Stimulated activated naive CD8-positive, alpha-beta T cell treated with anti-CD3 and anti-CD28 coated beads, Interleukin-15, Interleukin-2, amounts not matched to agents 100 U/mL and 50 U/mL, for 24 hours (primary cell): ENCODE results near the gene RABGAP1L.
"Not testable (repeated sequence)": the region's sequence is repeated elsewhere in the genome, so short reads cannot be mapped to it uniquely, and the experiment has no call there.

Experiments used
- ATAC-seq: fragments of 150-1000 bp; cut with Tn5 transposase; one replicate; pipeline ENCODE4 v1.10.0; 2021
- DNase-seq: peaks from one replicate; pipeline ENCODE4 v3.0.0; 2021

The RABGAP1L gene

DNA sequence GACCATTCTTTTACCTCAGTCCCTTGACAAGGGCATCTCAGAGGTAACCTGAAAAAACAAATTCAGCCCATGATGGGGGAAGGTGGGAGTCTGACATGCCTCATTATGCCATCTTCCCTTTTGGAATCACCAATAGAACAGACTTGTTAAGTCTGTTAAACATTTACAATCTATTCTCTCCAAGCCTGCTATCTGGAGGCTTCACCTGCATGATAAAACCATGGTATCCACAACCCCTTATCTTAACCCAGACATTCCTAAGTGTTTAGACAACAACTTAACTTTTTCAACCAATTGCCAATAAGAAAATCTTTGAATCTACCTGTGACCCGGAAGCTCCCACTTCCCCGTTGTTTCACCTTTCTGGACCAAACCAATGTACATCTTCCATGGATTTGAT lies 607.4 kb downstream of the RABGAP1L start:
- no peak for DNase-seq
- ATAC-seq = no peak

DNA sequence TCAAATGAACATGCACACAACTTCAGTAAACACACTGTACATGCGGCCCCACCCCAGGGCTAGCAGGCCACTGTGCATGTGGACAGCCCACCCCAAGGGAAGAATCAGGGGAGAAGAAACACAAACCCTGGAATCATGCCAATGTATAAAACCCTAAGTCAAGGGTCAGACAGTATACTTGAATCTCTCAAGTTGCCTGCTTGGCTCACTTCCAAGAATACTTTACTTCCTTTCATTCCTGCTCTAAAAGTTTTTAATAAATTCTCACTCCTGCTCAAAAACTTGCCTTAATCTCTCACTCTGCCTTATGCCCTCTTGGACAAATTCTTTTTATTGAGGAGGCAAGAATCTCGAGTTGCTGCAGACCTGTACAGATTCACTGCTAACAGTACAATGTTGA lies 609.2 kb downstream of the RABGAP1L start:
- ATAC-seq (no peak), DNase-seq (no peak)

DNA sequence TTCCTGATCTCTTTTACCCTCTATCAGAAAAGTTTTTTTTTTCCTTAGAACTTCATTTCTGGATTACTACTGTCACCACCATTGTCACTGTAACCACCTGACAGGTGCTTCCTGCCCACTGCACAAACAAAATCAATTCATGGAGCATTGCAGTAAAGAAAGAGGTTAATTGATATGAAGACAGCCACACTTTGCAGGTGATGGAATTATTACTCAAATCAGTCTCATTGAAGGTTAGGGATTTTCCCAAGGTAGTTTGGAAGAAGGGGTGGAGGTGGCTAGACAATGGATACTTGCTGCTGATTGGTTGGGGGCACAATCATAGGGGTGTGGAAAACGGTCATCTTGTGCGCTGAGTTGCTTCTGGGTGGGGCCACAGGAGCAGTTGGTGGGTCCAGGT lies 609.6 kb downstream of the RABGAP1L start:
- ATAC-seq = no peak
- DNase-seq = no peak

DNA sequence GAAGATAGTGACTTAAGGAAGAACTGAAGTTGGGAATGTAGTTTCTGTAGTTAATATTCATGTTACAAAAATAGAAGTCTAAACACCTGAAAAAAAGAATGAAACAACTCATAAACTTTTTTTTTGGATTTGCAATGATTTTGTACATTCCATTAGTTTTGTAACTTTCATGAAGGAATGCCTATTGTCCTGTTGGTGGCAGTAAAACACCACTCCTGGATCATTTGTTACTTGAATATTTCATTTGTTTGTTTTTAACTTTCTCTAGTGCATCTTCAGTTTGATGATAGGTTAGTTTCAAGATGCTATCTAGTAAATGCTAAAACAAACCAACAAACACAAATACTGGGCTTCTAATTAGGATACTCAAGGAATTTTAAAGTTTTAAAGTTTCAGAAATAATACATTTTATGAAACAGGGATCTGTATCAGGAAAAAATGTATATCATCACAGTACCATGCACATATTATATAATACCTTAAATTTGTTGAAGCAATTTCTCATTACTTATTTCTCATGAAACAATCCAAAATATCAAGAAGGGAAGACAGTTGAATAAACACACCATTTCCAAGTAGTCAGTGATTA lies 610.7 kb downstream of the RABGAP1L start:
- DNase-seq = no peak
- no peak for ATAC-seq

DNA sequence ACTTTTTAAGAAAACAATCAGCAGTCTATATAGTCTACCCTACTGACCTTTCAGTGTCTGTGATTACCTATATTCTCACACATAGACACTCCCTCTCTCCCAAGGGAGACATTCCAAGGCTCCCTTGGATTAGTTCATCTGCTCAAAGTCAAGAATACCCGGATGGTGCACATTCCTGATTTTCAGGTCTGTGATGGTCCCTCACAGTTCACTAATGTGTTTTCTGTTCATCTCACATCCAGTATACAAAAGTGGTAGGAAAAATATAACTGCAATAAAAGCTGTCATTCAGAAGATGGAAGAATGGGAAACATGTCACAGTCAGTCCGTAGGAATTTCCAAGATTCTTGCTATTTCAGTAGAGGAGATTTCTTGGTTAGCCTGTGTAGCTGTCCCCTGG lies 616.3 kb downstream of the RABGAP1L start:
- DNase-seq = no peak

DNA sequence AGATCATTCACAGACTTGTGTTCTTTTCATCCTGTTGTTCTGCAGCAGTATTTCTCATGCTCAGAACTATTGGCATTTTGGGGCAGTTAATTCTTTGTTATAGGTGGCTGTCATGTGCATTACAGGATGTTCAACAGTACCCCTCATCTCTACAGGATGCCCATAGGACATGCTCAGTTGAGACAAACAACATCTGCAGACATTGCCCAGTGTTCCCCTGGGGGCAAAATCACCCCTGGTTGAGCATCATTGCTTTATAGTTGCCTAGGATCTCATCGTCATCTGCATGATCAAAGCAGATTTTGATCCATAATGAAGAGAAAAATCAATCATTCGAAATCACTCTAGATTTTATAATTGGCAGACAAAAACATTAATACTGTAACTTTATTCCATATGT lies 617.9 kb downstream of the RABGAP1L start:
- ATAC-seq (no peak), DNase-seq (no peak)

More for the DNA sequence above, 616.3 kb downstream of the RABGAP1L start:
- ATAC-seq = no peak

DNA sequence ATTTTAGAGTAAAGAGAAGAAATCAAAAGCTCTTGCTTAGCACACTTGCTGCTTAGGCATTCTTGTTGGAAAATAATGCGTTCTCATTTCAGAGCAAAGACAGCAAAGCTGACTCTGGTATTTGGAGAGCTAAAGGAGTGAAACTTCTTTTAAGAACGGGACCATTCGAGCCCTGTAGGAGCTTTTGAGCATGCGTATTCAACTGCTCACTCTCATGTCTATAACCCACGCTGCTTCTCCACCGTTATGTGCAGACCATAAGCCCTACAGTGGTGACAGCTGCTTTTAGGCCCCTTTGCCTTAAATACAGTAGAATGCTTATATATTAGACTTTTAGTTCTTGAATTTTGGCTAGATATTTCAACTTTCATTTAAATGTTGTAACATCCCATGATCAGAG lies 626.2 kb downstream of the RABGAP1L start:
- DNase-seq (no peak), ATAC-seq (no peak)

DNA sequence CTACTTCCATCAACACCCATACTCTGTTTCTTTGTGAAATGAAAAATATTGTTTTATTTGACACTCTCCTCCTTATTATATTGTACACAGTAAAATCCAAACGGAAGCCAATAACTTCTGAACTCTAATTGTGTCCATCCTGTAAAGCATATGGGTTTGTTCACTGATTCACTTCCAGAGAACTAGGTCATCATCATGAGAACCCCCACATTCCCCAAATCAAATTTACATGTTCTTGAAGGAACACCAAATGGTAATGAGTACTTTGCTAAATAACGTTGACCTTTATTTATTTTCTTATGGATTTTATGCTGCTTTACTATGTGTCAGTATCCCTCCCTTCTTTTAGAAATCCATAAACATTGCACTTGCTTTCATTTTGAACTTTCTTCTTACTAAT lies 627.0 kb downstream of the RABGAP1L start:
- DNase-seq = no peak
- no peak for ATAC-seq

DNA sequence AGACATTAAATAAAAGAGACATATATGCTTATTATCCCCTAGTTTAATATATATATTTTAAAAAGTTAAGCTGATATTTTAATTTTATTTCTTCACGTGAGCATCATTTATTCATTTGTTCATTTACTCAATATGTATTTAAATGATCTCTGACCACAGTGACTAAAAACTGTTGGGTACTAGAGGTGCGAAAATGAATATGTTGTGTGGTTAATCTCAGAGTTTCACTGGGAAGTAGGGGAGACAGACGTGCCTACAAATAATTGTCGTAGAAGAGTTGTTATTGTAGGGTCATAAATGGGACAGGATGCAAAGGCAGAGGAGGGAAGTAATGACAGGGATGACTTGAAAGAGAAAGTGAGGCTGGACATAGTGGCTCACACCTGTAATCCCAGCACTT lies 627.4 kb downstream of the RABGAP1L start:
- ATAC-seq (no peak), DNase-seq (no peak)

DNA sequence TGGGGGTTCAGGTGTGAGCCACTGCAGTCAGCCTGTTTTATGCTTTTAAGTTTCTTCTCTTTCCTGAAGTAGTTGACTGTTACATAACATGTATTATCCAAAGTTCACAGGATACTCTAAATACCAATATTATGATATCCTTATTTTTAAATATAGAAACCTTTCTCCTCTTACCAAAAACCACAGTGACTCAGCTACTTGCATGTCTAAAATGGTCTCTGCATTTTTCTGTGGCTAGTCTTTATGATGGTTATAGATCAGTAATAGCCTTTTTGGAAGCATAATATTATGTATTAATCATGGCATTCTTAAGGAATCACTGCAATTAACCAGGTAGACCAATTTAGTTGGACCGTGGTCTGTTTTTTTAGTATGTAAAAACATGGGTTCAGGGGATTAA lies 629.7 kb downstream of the RABGAP1L start:
- ATAC-seq (no peak), DNase-seq (no peak)

DNA sequence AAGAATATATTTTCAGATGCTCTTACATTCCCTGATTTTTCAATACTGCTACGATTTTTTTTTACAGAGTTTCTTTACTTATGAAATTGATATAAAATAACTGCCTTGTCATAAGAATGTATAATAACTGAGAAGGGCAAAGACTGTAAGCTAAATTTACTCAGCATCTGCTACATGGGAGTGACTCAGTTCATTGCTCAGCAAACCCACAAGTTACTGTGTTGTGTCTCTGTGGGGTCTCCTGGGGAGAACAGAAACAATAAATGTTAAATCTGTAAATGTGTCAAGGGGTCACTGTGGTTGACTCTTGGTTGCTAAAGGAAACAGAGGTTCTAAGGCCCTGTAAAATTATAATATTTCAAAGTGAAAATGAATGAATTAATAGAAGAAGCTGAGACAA lies 630.1 kb downstream of the RABGAP1L start:
- DNase-seq (no peak), ATAC-seq (peak; percentile 69)

DNA sequence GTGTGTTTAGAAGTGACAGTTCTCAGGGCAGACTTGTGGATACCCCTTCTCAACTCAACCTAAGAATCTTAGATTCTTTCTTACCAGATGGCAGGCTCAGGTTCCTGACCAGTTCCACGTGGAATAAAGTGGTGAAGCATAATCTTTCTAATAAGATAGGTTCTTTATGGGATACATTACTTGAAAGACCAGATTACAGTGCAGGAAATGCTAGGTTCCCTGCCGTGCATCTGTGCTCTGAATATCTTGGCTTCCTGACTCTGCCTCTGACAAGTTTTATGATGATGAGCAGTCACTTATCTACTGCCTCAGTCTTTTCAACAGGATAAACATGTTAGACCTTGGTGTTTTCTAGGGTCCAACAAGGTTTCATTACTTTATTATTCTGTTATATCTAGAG lies 632.5 kb downstream of the RABGAP1L start:
- no peak for DNase-seq
- ATAC-seq = no peak

DNA sequence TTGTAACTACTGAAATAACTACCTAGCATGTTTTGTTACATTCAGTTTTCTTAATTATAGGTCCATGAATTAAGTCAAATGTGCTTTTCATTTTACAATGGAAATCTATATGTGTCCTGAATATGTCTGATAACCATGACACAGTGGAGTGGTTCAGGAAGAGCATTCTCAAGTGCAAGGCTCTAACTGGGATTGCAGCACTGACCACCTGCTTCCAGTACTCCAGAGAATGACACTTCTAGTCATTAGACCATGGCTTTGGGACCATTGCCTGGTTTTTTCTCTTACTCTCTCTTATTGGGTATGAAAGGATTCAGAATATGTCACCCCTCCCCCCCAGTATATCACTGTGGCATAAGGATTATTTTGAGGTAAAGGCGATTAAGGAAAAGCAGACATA lies 635.5 kb downstream of the RABGAP1L start:
- DNase-seq = no peak
- ATAC-seq = no peak

DNA sequence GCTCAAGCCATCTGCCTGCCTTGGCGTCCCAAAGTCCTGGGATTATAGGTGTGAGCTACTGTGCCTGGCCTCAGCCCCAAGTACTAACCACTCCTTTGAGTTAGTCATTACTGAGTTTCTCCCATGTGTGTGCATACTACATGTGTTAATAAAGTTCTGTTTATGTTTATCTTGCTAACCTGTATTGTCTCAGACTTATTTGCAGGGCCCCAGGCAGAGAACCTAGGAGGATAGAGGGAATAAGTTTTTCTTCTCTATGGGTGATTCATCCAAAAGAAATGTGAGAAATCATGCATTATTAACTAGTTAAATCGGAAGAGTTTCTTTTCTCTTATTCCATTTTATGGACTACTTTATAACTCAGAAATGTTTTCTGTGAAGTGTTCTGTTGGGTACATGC lies 636.5 kb downstream of the RABGAP1L start:
- no peak for DNase-seq
- no peak for ATAC-seq

DNA sequence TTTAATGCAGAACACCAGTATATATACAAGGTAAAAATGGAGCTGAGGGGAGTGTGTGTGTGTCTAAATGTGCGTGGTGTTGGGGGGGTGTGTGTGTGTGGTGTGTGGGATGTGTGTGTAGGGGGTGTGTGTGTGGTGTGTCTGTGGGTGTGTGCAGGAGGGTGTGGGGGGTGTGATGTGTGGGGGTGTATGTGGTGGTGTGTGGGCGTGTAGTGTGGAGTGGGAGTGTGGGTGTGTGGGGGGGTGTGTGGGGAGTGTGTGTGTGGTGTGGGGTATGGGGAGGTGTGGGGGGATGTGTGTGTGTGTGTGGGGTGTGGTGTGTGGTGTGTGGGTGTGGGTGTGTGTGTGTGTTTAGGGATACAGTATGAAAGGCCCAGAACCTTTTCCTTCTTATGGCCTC lies 638.1 kb downstream of the RABGAP1L start:
- DNase-seq = no peak
- no peak for ATAC-seq

DNA sequence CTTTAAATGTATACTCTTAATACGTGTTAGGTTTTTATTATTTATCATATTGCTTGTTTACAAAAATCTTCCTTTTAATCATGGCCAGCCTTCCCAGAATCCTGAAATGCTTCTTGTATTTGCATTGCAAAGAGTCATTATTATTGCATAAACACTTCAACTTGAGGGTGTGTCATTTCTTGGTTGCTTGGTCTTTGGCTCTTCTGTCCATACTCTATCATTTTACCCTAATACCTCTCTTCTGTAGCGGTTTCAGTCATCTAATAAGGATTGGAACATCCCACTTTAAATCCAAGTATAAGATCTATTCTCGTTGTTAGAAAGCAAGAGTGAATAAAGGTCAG lies 639.8 kb downstream of the RABGAP1L start:
- ATAC-seq = no peak
- DNase-seq = no peak

DNA sequence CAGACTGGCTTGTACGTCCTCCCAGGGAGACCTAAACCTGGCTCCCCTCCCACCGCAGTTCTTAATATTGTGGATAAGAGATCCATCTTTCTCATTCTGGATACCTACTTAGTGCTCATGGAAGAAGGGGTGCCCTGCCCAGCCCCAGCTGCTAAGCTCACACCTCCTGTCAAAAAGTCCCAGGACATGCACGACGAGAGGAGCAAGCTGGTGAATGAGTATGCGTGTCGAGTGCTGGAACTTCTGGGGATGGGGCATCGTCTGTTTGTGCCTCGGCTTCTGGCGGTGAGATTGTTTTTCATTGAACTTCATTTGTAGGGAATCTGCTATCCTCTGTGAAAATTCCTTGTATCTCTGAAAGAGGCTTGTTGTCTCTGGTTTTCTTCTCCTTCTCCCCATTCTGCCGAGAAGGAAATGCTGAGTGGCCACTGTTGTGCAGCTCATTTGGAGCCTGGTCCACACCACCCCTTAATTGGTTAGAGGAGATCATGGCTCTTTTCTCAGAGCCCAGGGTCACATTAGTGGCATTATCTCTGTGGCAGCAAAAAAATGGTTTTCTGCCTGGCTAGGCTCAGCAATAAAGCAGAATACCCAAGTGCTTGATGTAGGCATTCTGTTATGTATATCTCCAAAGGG lies 641.0 kb downstream of the RABGAP1L start:
- peak; percentile 18 for DNase-seq
- ATAC-seq = no peak

DNA sequence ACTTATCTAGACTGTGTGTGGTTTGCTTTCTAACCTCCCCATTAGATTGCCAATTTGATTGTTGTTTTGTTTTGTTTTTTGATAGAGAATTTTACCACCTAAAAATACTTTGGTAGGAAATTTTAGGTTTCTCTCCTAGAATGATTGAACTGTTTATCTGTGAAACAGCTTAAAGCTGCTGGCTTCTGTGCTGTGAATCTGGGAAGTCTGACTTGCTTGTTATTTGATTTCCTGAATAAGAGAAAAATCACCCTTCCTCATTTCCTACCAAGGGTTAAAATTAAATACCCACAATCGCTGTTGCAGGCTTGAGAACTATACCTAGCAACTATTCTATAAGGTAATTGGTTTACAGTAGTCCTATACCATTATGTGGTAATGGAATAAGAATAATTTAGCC lies 641.6 kb downstream of the RABGAP1L start:
- no peak for ATAC-seq

DNA sequence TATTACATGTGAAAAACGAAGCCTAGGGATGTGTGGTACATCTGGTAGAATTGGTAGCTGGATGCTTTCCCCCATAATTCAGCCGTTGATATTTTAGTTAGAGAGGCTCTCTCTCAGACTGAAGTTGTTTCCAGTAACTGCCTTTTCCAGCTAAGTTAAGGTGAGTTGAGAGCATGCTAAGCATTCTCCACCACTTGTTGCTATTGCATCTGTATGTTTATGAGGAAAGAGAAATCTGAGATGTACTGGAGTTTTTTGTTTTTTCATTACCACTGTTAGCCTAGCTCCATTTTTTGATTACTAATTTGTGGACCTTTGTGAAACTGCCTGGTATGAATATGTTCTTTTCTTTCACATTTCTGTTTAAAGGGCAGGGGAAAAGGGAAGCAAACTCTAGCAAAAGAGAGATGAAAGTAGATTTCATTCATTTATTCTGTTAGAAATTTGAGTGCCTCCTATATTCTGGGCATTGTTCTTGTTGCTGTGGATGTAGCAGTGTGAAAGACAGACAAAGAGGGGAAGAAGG lies 650.5 kb downstream of the RABGAP1L start:
- ATAC-seq = no peak

More for the DNA sequence above, 641.6 kb downstream of the RABGAP1L start:
- no peak for DNase-seq

DNA sequence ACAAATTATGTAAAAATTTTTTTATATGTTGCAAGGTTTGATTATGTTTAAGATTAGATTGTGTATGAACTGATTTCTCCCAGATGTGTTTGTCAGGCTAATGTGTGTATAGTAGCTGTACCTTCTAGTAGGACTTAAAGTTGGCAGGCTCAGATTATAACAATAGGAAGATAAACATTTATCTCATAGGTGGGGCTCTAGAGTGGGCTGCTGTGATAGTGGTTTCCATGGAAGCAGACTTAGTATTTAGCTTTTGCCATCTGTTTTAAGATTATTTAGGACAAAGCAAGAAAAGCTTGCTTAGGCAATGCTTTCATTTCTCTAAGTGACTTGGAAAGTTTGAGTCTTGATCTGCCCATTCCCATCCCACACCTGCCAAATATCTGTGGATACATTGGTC lies 652.7 kb downstream of the RABGAP1L start:
- no peak for DNase-seq
- no peak for ATAC-seq

More for the DNA sequence above, 650.5 kb downstream of the RABGAP1L start:
- no peak for DNase-seq

DNA sequence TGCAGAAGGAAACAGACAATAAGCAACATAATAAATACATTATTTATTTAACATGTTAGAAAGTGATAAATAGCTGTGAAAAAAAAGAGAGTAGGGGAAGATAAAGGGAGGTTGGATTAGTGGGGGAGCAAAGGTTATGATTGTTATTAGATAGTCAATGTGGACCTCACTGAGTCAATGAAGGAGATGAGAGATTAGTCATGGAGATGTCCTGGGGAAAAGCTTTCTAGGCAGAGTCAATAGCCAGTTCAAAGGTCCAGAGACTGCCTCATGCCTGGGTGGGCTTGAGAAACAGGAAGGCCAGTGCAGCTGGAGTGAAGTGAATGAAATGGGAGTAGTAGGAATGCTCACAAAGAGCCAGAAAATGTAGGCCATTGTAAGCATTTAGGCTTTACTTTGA lies 653.3 kb downstream of the RABGAP1L start:
- DNase-seq (no peak), ATAC-seq (no peak)

DNA sequence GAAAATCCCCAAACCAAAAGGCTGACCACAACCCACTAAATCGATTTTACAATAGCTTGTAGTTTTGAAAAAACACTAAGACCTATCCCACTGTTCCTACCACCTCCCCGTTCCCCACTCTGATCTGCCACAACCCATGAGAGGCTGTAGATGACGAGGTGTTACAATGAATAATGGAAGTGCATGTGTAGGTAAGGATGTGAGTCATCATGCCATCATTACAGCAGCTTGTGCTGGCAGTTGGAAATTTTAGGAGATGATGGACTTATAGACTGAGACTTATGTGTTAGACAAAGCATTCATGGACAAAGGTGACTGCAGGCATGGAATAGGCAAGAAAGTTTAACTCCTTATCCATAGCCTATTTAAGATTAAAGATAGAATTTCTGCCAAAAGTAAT lies 655.7 kb downstream of the RABGAP1L start:
- peak; percentile 97 for ATAC-seq
- DNase-seq = peak; percentile 18

DNA sequence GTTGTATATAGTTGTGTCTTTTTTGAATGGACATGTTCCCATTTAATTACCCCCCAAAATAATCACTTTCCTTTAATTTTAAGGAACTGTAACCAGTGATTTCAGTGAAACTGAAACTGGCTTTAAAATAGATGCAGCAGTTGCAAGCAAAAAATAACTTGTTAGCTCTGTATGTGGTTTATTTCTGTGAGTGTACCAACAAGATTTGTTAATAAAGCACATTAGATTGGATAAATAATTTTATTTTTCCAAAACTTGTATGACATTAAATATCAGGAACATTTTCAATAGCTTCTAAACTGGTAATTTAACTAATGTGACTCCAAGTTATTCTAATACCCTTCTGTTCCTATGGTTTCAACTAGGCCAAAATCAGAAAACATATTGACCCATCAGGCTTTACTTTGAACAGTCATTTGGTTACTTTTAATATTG lies 656.2 kb downstream of the RABGAP1L start:
- ATAC-seq (no peak), DNase-seq (no peak)

DNA sequence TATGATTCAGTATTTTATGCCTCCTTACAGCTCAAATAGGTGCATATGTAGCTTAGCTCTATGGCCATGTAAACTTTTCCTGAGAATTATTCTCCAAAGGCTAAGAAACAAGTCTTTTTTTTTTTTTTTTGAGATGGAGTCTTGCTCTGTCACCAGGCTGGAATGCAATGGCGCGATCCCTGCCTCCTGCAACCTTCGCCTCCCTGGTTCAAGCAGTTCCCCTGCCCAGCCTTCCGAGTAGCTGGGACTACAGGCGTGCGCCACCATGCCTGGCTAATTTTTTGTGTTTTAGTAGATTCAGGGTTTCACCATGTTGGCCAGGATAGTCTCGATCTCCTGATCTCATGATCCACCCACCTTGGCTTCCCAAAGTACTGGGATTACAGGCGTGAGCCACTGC lies 657.3 kb downstream of the RABGAP1L start:
- DNase-seq, ATAC-seq: not testable (repeated sequence)
